ENCODE data around the gene SETD7.

Gene SETD7

DNA sequence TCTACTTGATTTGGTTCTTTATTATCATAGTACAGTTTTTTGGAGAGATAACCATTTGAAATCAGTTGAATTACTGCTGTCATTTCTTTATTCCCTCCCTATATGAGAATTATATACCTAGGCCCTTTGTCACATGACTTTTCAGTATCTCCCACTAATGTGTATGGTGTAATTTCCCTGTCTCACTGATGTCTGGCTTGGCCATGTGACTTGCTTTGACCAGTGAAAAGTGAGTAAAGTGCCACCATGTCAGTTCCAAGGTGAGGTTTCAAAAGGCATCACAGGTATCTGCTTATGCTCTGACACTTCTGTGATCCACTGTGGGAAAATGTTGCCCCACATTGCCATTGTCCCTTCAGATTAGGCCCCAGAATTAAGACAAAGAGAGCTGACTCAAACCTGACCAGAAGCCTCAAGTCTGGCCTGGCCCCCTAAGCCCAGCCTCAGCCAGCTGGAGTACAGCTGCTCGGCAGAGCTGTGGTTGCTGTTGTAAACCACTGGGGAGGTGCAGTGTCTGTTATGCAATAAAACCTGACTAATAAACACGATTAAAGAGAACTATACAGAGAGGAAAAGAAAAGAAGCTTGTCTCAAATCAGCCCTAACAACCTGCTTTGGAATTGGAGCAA lies 27.5 kb downstream of the SETD7 start:
- no peaks in the 10 kb centered on the region for H3K27me3 ChIP-seq (ENCODE audit: control insufficient read depth, low read length)
- H3K4me1 ChIP-seq (ENCODE audit: control insufficient read depth, low read length), result no peaks in the 10 kb centered on the region
- no peaks in the 10 kb centered on the region for H3K9me3 ChIP-seq (ENCODE audit: control insufficient read depth, insufficient read depth, low read length)
- H3K79me2 ChIP-seq (ENCODE audit: control insufficient read depth, low read length), result peaks cover 9% of the 10 kb centered on the region
- no peak overlapping the region for H3K4me2 ChIP-seq (ENCODE audit: low read length)
- H3K4me3 ChIP-seq (ENCODE audit: low read length), result no peak overlapping the region
- H4K20me1 ChIP-seq (ENCODE audit: control insufficient read depth, insufficient read depth, low read depth, low read length), result no peaks in the 10 kb centered on the region
- no peaks in the 10 kb centered on the region for H3K9me2 ChIP-seq (replicated peaks; ENCODE audit: control insufficient read depth, low read length)
- H3F3A ChIP-seq (ENCODE audit: control insufficient read depth, insufficient read depth), result no peaks in the 10 kb centered on the region
- TF ChIP-seq EZH2phosphoT487 (IDR thresholded peaks at IDR 0.05; ENCODE audit: borderline replicate concordance, low read length), result no peak
- TF ChIP-seq CTCF (IDR thresholded peaks at IDR 0.05; ENCODE audit: low read depth, low read length, poor library complexity, severe bottlenecking), result no peak
- H3K27ac ChIP-seq (ENCODE audit: low read depth, low read length), result no peak overlapping the region
- H3K36me3 ChIP-seq (ENCODE audit: control insufficient read depth, low read length), result peaks cover 94% of the 10 kb centered on the region

- H3K9me2 ChIP-seq (replicated peaks; ENCODE audit: control insufficient read depth, low read length), result no peaks in the 10 kb centered on the region
- H3K9me3 ChIP-seq (ENCODE audit: control insufficient read depth, insufficient read depth, low read length), result no peaks in the 10 kb centered on the region
- no peaks in the 10 kb centered on the region for H3K4me1 ChIP-seq (ENCODE audit: control insufficient read depth, low read length)
- no peak overlapping the region for H3K4me2 ChIP-seq (ENCODE audit: low read length)
- H3K36me3 ChIP-seq (ENCODE audit: control insufficient read depth, low read length), result peaks cover 97% of the 10 kb centered on the region
- no peaks in the 10 kb centered on the region for H3F3A ChIP-seq (ENCODE audit: control insufficient read depth, insufficient read depth)
- H4K20me1 ChIP-seq (ENCODE audit: control insufficient read depth, insufficient read depth, low read depth, low read length), result no peaks in the 10 kb centered on the region
- H3K27ac ChIP-seq (ENCODE audit: low read depth, low read length), result no peak overlapping the region
- no peak for TF ChIP-seq CTCF (IDR thresholded peaks at IDR 0.05; ENCODE audit: low read depth, low read length, poor library complexity, severe bottlenecking)
- TF ChIP-seq EZH2phosphoT487 (IDR thresholded peaks at IDR 0.05; ENCODE audit: borderline replicate concordance, low read length), result no peak
- peaks cover 9% of the 10 kb centered on the region for H3K79me2 ChIP-seq (ENCODE audit: control insufficient read depth, low read length)
- no peaks in the 10 kb centered on the region for H3K27me3 ChIP-seq (ENCODE audit: control insufficient read depth, low read length)
- no peak overlapping the region for H3K4me3 ChIP-seq (ENCODE audit: low read length)
Measured at GRCh38 chr4:139526928-139527327, 29.1 kb downstream of the SETD7 start.

- H3K27me3 ChIP-seq (ENCODE audit: control insufficient read depth, low read length), result no peaks in the 10 kb centered on the region
- H3K4me1 ChIP-seq (ENCODE audit: control insufficient read depth, low read length), result no peaks in the 10 kb centered on the region
- TF ChIP-seq CTCF (IDR thresholded peaks at IDR 0.05; ENCODE audit: low read depth, low read length, poor library complexity, severe bottlenecking), result no peak
- no peak for TF ChIP-seq EZH2phosphoT487 (IDR thresholded peaks at IDR 0.05; ENCODE audit: borderline replicate concordance, low read length)
- H3K9me2 ChIP-seq (replicated peaks; ENCODE audit: control insufficient read depth, low read length), result no peaks in the 10 kb centered on the region
- no peaks in the 10 kb centered on the region for H4K20me1 ChIP-seq (ENCODE audit: control insufficient read depth, insufficient read depth, low read depth, low read length)
- no peaks in the 10 kb centered on the region for H3K9me3 ChIP-seq (ENCODE audit: control insufficient read depth, insufficient read depth, low read length)
- H3F3A ChIP-seq (ENCODE audit: control insufficient read depth, insufficient read depth), result no peaks in the 10 kb centered on the region
- H3K36me3 ChIP-seq (ENCODE audit: control insufficient read depth, low read length), result peaks cover 96% of the 10 kb centered on the region
- no peak overlapping the region for H3K4me2 ChIP-seq (ENCODE audit: low read length)
- no peak overlapping the region for H3K4me3 ChIP-seq (ENCODE audit: low read length)
- peaks cover 4% of the 10 kb centered on the region for H3K79me2 ChIP-seq (ENCODE audit: control insufficient read depth, low read length)
- no peak overlapping the region for H3K27ac ChIP-seq (ENCODE audit: low read depth, low read length)
Measured at GRCh38 chr4:139525414-139525813, 30.6 kb downstream of the SETD7 start.
